ENCODE results near the gene TMEM185B.

- TF ChIP-seq CTCF (conservative IDR thresholded peaks at IDR 0.05; ENCODE audit: low read depth, low read length) (no peak), POLR2A (IDR thresholded peaks at IDR 0.05; ENCODE audit: low read depth, low read length) (no peak), RCOR1 (IDR thresholded peaks at IDR 0.05; ENCODE audit: insufficient replicate concordance, low read length) (no peak), CEBPB (IDR thresholded peaks at IDR 0.05; ENCODE audit: low read depth, low read length) (peak; percentile 36; the same call in 1 of the 2 replicates), USF2 (IDR thresholded peaks at IDR 0.05; ENCODE audit: low read depth, low read length) (no peak), SMC3 (IDR thresholded peaks at IDR 0.05; ENCODE audit: low read depth, low read length) (no peak), MAFK (IDR thresholded peaks at IDR 0.05; ENCODE audit: low read depth, low read length) (no peak)
- TF ChIP-seq, protein P1, sequence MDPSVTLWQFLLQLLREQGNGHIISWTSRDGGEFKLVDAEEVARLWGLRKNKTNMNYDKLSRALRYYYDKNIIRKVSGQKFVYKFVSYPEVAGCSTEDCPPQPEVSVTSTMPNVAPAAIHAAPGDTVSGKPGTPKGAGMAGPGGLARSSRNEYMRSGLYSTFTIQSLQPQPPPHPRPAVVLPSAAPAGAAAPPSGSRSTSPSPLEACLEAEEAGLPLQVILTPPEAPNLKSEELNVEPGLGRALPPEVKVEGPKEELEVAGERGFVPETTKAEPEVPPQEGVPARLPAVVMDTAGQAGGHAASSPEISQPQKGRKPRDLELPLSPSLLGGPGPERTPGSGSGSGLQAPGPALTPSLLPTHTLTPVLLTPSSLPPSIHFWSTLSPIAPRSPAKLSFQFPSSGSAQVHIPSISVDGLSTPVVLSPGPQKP (IDR thresholded peaks at IDR 0.05; ENCODE audit: borderline replicate concordance, low read depth, low read length) = no peak
These were observed 28.7 kb upstream of the TMEM185B start for GRCh38 chr2:120251880-120252224.

Data from IMR-90 (cell line).